Natural killer cell (primary cell): ENCODE data around the gene RASGRP2. TPM values are rescaled to one million over a fixed set of nuclear protein-coding genes. Genes with fewer than 3 reads are reported as not detected.

Experiments
- ATAC-seq, 3 donors: fragments of 150-1000 bp in 2 of 3; fragments of 200-7000 bp in 1 of 3; cut with Tn5 transposase; 1 replicate in 1 of 3; 2 replicates in 2 of 3; pipeline ENCODE4 v1.10.0; 2021; ENCODE audit warnings: mild to moderate bottlenecking in 2 of 3, moderate library complexity in 2 of 3
- DNase-seq, 2 donors: peaks; one replicate each; pipeline versions ENCODE4 v3.0.0 to v3.0.0-alpha.2; 2013 to 2021; ENCODE audit warnings: mixed read lengths in 1 of 2
- H3K27ac ChIP-seq: one replicate; pipeline ENCODE4 v1.5.1; 2013; ENCODE audit warnings: mild to moderate bottlenecking, low read length
- H3K27me3 ChIP-seq: one replicate; pipeline ENCODE4 v1.6.1; 2013; ENCODE audit warnings: low read length; ENCODE audit not compliant: control insufficient read depth, insufficient read depth
- H3K36me3 ChIP-seq: one replicate; pipeline ENCODE4 v1.6.1; 2013; ENCODE audit warnings: low read length; ENCODE audit not compliant: control insufficient read depth, insufficient read depth
- H3K4me1 ChIP-seq: one replicate; pipeline ENCODE4 v1.6.1; 2013; ENCODE audit warnings: low read length; ENCODE audit not compliant: control insufficient read depth, insufficient read depth
- H3K4me3 ChIP-seq: one replicate; pipeline ENCODE4 v1.5.1; 2013; ENCODE audit warnings: low read length
- H3K9me3 ChIP-seq: one replicate; pipeline ENCODE4 v1.6.1; 2013; ENCODE audit warnings: low read length; ENCODE audit not compliant: control insufficient read depth, insufficient read depth
- H3K27ac Mint-ChIP-seq, 2 donors: one replicate each; pipeline ENCODE4 v1.8.0; 2022; ENCODE audit warnings: mild to moderate bottlenecking in 2 of 2, mixed read lengths in 2 of 2, moderate library complexity in 1 of 2
- H3K27me3 Mint-ChIP-seq, 2 donors: one replicate each; pipeline ENCODE4 v1.8.0; 2022; ENCODE audit warnings: low read depth in 2 of 2, mixed read lengths in 2 of 2
- H3K36me3 Mint-ChIP-seq: one replicate; pipeline ENCODE4 v1.8.0; 2022; ENCODE audit warnings: mixed read lengths
- H3K4me1 Mint-ChIP-seq, 2 donors: one replicate each; pipeline ENCODE4 v1.8.0; 2022; ENCODE audit warnings: mixed read lengths in 2 of 2
- H3K4me3 Mint-ChIP-seq: one replicate; pipeline ENCODE4 v1.8.0; 2022; ENCODE audit warnings: mild to moderate bottlenecking, moderate library complexity, mixed read lengths
- H3K9me3 Mint-ChIP-seq, 2 donors: one replicate each; pipeline ENCODE4 v1.8.0; 2022; ENCODE audit warnings: mixed read lengths in 2 of 2
- WGBS: methylation state at CpG from one replicate; pipeline ENCODE4 v1.1.7; 2013; ENCODE audit warnings: missing lambda C conversion rate; ENCODE audit not compliant: insufficient coverage; 5-methylcytosine and 5-hydroxymethylcytosine counted together
- intact Hi-C: fragments of 100-400 bp; cut with micrococcal nuclease; formaldehyde crosslinking; loops from one replicate; pipeline ENCODE4 v1.14.2; 2022
- total RNA-seq, 4 donors: library from RNA; stranded (reverse); fragments of 120-200 nt in 1 of 4; gene quantifications; one replicate each; pipeline versions ENCODE4 v1.2.3 to v1.2.4, GENCODE V29; 2013 to 2022
- TF ChIP-seq, protein P1 (sequence below): fragments of 200-600 bp; IDR thresholded peaks from one replicate; pipeline ENCODE4 v1.8.0; 2022; ENCODE audit warnings: antibody characterized with exemption

Gene RASGRP2
- total RNA-seq, 3 donors from 2014 or later (not counting 1 experiment from before 2014, with no cell fraction given), result 371 to 417 (median 394) TPM

DNA sequence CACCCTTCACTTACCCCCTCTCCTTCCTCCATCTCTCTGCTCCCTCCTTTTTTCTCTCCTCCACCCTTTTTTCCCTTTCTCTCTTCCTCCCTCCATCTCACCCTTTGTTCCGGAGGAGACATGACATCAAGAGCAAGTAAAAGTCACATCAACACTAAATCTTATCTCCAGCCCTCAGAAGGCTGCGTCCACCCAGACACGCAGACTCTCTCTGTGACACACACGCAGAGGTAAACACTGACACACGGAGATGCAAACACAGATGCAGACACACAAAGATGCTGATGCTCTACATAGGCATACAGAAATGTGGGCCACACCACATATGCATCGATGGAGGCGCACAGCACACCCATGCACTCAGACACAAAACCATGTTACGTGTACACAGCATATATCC, 47.9 kb downstream of the RASGRP2 start:
- intact Hi-C loops, result no loop called here
- DNase-seq (no peak), ATAC-seq (no peak)
- H3K9me3 ChIP-seq, result no peaks in the 10 kb centered on the region
- peaks cover 0 to 9% of the 10 kb centered on the region in 2 donors for H3K4me1 Mint-ChIP-seq
- peaks cover 33 to 37% of the 10 kb centered on the region in 2 donors for H3K27me3 Mint-ChIP-seq
- no peaks in the 10 kb centered on the region for H3K27me3 ChIP-seq
- WGBS, result 93% methylated on average over 6 of the region's 8 CpGs
- H3K4me1 ChIP-seq, result no peaks in the 10 kb centered on the region
- H3K4me3 ChIP-seq, result no peak overlapping the region
- TF ChIP-seq, protein P1, sequence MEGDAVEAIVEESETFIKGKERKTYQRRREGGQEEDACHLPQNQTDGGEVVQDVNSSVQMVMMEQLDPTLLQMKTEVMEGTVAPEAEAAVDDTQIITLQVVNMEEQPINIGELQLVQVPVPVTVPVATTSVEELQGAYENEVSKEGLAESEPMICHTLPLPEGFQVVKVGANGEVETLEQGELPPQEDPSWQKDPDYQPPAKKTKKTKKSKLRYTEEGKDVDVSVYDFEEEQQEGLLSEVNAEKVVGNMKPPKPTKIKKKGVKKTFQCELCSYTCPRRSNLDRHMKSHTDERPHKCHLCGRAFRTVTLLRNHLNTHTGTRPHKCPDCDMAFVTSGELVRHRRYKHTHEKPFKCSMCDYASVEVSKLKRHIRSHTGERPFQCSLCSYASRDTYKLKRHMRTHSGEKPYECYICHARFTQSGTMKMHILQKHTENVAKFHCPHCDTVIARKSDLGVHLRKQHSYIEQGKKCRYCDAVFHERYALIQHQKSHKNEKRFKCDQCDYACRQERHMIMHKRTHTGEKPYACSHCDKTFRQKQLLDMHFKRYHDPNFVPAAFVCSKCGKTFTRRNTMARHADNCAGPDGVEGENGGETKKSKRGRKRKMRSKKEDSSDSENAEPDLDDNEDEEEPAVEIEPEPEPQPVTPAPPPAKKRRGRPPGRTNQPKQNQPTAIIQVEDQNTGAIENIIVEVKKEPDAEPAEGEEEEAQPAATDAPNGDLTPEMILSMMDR, result no peak
- no peak overlapping the region for H3K27ac ChIP-seq
- no peaks in the 10 kb centered on the region for H3K36me3 ChIP-seq
- no peak overlapping the region for H3K4me3 Mint-ChIP-seq
- no peaks in the 10 kb centered on the region for H3K9me3 Mint-ChIP-seq
- H3K27ac Mint-ChIP-seq, result no peak overlapping the region
- H3K36me3 Mint-ChIP-seq, result no peaks in the 10 kb centered on the region

DNA sequence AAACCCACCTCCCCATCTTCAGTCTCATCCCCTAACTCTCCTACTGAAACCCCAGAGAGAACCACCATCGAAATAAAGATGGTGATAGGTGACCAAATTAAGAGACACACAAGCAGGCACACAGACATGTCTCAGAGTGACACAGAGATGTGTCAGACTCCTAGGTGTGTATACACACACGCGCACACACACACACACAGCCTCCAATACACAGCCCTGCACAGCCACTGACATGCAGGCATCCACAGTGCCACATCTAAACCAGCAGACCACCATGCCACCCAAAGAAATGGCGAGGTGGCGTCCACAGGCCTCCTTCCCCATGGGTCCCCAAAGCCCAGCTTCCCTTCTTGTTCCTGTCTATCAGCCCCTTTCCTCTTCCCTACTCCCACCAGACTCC, 48.4 kb downstream of the RASGRP2 start:
- no peaks in the 10 kb centered on the region for H3K27me3 ChIP-seq
- no peak overlapping the region for H3K27ac ChIP-seq
- no peaks in the 10 kb centered on the region for H3K36me3 ChIP-seq
- TF ChIP-seq, protein P1, result no peak
- no peaks in the 10 kb centered on the region for H3K4me1 ChIP-seq
- Mint-ChIP-seq H3K36me3 (no peaks in the 10 kb centered on the region), H3K27ac (no peak overlapping the region), H3K9me3 (no peaks in the 10 kb centered on the region), H3K4me3 (no peak overlapping the region), H3K27me3 (peaks cover 31 to 36% of the 10 kb centered on the region in 2 donors), H3K4me1 (peaks cover 0 to 9% of the 10 kb centered on the region in 2 donors)
- intact Hi-C loops, result no loop called here
- no peaks in the 10 kb centered on the region for H3K9me3 ChIP-seq
- ATAC-seq, result no peak
- H3K4me3 ChIP-seq, result no peak overlapping the region
- no peak for DNase-seq
- 93% methylated on average over 5 of the region's 5 CpGs for WGBS

DNA sequence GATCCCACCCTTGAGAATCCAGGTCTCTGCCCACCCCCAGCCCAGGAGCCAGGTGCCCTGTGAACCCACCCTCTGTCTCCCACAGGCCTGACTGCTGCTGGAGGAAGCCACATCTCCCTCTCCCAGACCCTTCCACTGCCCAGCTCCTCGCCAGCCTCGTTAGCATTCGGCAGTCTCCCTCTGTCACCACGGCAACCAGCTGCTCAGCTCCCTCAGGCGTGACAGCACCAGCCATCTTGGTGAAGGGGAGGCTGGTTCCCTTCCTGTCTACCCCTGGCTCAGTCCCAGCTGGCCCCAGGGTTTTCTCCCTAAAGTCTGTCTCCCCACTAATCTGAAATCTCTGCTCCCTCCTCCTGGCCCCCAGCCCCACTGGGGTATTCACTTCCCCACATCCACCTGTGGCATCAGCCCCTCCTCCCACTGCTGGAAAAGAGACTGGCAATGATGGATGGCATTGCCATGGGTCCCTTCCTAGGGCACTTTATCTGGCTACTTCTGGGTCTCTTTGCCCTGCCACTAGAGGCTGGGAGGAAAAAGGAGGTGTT, 49.0 kb downstream of the RASGRP2 start:
- H3K4me3 Mint-ChIP-seq, result no peak overlapping the region
- H3K27ac Mint-ChIP-seq, result no peak overlapping the region
- peaks cover 25 to 33% of the 10 kb centered on the region in 2 donors for H3K27me3 Mint-ChIP-seq
- WGBS, result 34% methylated on average over 5 of the region's 5 CpGs
- H3K4me1 Mint-ChIP-seq, result peaks cover 0 to 9% of the 10 kb centered on the region in 2 donors
- Histone ChIP-seq H3K27me3 (no peaks in the 10 kb centered on the region), H3K36me3 (no peaks in the 10 kb centered on the region), H3K4me1 (no peaks in the 10 kb centered on the region), H3K4me3 (no peak overlapping the region), H3K27ac (no peak overlapping the region), H3K9me3 (no peaks in the 10 kb centered on the region)
- DNase-seq, result no peak
- intact Hi-C loops, result no loop called here
- H3K9me3 Mint-ChIP-seq, result no peaks in the 10 kb centered on the region
- no peaks in the 10 kb centered on the region for H3K36me3 Mint-ChIP-seq
- no peak for ATAC-seq
- TF ChIP-seq, protein P1, result no peak
